GM13977 (cell line): ENCODE data around the gene RITA1.

Experiments used
- DNase-seq: peaks from one replicate; pipeline ENCODE4 v3.0.0; 2012; ENCODE audit warnings: low spot score
- CTCF ChIP-seq: IDR thresholded peaks from 2 replicates; pipeline ENCODE4 v1.5.1; 2012; ENCODE audit warnings: mild to moderate bottlenecking, control low read depth; ENCODE audit not compliant: insufficient read depth; ENCODE audit errors: extremely low read depth, missing control alignments
- in situ Hi-C: fragments of 300-500 bp; cut with MboI; formaldehyde crosslinking; loops from one replicate; pipeline ENCODE4 v1.12.0; 2022; ENCODE audit warnings: low sequenced_read_pairs, low pct_unique_long_range_greater_than_20kb, mixed read lengths, inconsistent platforms; ENCODE audit not compliant: unreplicated experiment

The RITA1 gene

GRCh38 chr12:113195598-113195997 lies 10.1 kb downstream of the RITA1 start:
- in situ Hi-C loops = loop anchor here (25.0 kb wide), 1 partner anchor 217 kb away; the partner anchor contains the start of genes SDS and SDSL
- no peak for DNase-seq
- TF ChIP-seq CTCF = no peak

- in situ Hi-C loops = loop anchor here (25.0 kb wide), 1 partner anchor 216 kb away; the partner anchor contains the start of genes SDS and SDSL
- DNase-seq = no peak
- no peak for TF ChIP-seq CTCF
Measured at GRCh38 chr12:113196582-113196981, 11.1 kb downstream of the RITA1 start.

GRCh38 chr12:113196990-113197389 lies 11.5 kb downstream of the RITA1 start:
- in situ Hi-C loops = loop anchor here (25.0 kb wide), 1 partner anchor 215 kb away; the partner anchor contains the start of genes SDS and SDSL
- peak; percentile 78 for TF ChIP-seq CTCF
- DNase-seq = peak; percentile 90

GRCh38 chr12:113197518-113198077 lies 12.1 kb downstream of the RITA1 start:
- no peak for DNase-seq
- TF ChIP-seq CTCF = no peak
- in situ Hi-C loops = loop anchor here (25.0 kb wide), 1 partner anchor 215 kb away; the partner anchor contains the start of genes SDS and SDSL

- no peak for DNase-seq
- in situ Hi-C loops = loop anchor here (25.0 kb wide), 1 partner anchor 214 kb away; the partner anchor contains the start of genes SDS and SDSL
- no peak for TF ChIP-seq CTCF
Measured at GRCh38 chr12:113198296-113198695, 12.8 kb downstream of the RITA1 start.

GRCh38 chr12:113200021-113200797 lies 14.7 kb downstream of the RITA1 start:
- no peak for DNase-seq
- TF ChIP-seq CTCF = no peak
- in situ Hi-C loops = no loop called here
